Stimulated activated naive CD4-positive, alpha-beta T cell treated with Interleukin-2 at 50 U/mL for 16 hours (primary cell): Measurements from ENCODE around the gene CLSTN2.

Experiments
- DNase-seq: peaks from one replicate; lab custom pipeline; 2025; lab: John Stamatoyannopoulos, UW

CLSTN2 gene

DNA sequence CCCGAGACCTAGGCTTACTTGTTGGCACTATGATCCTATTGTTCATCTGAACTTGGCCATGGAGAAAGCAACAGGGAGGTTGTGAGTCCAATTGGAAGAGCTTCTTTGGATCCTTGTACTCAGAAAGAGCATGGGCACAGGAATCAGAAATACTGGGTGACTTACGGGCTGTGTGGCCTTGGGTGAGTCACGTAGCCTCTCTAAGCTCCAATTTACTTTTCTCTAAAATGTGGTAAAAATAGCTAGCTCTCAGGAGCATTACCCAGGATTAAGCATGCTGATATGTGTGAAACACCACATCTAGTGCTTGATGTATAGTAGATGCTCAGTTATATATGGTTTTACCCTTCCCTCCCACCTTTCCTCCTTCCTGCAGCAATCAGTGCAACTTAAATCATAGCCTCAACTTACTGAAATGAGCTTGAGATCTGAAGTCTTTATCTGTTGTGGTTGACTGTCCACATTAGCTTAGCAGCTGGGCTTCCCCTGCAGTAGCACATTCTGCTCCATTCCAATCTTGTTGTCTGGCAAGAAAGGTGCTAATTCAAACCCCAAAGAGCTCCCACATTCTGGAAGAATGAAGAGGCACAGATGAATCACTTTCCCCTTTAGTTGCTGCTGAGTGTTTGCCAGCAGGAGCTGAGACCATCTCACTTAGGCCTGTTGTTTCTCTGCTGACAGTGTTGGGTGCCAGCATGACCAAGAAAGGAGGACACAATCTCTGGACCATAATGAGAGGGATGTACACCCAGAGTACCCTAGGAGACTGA lies 443.8 kb downstream of the CLSTN2 start:
- DNase-seq: no peak

GRCh38 chr3:140384028-140384771 lies 449.2 kb downstream of the CLSTN2 start:
- no peak for DNase-seq

DNA sequence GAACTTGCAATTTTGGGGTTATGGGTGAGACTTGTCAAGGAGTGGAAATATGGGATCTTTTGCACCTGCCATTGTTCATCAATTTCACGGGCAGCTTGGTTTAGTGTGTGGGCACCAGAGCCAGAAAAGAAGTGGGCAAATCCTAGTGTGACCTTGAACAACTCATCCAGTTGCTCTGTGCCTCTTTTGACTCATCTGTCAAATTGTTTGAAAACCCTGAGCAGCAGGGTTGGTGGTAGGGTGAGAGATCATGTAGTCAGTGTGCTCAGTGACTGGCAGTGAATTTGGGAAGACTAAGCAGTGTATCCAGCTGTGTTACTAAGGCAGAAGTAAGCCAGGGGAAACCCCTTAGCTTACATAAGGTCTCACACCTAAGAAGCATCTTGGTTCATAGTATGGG lies 449.9 kb downstream of the CLSTN2 start:
- DNase-seq: no peak

GRCh38 chr3:140386357-140387100 lies 451.5 kb downstream of the CLSTN2 start:
- DNase-seq: no peak

- DNase-seq: no peak
Observed at GRCh38 chr3:140387244-140387643, 452.3 kb downstream of the CLSTN2 start.

DNA sequence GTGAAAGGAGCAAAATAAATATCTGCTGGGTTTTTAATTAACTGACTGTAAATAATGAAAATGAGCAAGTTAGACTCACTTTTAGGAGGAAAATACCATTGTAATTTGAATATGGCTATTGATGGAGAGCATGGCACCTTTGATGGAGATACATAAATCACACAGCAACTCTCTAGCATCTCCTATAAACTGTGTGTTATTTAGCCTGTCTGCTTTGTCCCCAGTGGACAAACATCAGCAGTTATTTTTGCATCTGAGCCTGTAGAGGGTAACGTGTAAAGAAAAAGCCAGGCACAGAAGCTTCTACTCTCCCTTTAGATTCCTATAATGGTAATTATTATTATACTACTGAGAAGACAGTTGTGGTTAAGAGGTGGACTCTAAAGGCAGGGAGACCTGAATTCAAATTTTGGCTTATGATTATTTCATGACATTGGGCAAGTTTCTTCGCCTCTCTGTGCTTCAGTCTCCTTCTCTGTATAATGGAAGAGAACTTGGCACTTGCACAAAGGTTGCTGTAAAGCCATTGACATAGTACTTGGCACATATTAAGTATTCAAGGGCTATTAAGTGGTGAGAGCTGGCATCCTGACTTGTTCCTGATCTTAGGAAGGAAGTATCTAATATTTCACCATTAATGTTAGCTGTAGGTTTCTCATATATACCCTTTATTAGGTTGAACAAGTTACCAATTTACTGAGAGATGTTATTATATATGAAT lies 453.4 kb downstream of the CLSTN2 start:
- no peak for DNase-seq

DNA sequence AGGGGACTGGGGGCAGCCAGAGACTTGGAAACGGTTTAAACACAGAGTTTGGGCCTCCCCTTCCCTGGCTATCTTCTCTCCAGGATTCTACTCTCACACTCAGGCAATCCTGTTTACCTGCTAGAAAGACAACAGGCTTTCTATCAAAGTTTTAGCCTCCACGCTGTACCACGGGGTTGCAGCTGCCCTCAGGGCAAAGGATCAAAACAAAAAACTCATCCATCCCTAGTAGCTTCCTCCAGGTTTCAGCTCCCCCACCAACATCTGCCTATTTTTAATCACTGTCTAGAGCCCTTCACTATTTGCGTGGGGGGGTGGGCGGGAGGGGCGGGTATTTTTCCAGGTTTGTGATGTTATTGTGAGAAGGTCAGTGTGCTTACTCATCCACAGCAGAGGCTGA lies 456.1 kb downstream of the CLSTN2 start:
- no peak for DNase-seq

DNA sequence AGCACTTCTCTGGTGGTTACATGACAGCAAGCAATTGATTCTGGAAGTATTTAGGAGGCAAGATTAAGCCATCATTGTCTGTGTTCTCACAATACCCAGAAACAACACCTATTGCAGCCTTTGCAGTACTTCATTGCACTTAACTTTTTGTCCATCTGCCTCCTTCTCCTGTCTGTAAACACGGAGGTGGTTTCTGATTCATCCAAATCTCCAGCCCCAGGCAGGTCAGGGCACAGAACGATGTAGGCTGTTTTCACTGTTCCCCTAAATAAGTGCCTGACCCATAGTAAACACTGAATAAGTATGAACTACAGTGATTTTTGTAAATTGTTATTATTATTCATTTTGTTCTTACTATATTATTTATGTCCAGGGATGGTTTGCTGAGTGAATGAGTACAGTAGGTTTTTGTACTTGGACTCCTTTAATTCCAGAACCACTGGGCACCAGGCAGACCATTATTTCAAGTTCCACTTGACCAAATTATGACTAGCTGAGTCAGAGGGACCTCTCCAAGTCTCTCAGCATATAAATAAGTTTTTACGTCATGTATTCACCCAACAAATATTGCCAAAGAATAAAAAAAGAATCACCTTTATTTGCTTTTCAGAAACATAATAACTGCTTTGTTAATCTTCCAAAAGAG lies 459.6 kb downstream of the CLSTN2 start:
- no peak for DNase-seq

DNA sequence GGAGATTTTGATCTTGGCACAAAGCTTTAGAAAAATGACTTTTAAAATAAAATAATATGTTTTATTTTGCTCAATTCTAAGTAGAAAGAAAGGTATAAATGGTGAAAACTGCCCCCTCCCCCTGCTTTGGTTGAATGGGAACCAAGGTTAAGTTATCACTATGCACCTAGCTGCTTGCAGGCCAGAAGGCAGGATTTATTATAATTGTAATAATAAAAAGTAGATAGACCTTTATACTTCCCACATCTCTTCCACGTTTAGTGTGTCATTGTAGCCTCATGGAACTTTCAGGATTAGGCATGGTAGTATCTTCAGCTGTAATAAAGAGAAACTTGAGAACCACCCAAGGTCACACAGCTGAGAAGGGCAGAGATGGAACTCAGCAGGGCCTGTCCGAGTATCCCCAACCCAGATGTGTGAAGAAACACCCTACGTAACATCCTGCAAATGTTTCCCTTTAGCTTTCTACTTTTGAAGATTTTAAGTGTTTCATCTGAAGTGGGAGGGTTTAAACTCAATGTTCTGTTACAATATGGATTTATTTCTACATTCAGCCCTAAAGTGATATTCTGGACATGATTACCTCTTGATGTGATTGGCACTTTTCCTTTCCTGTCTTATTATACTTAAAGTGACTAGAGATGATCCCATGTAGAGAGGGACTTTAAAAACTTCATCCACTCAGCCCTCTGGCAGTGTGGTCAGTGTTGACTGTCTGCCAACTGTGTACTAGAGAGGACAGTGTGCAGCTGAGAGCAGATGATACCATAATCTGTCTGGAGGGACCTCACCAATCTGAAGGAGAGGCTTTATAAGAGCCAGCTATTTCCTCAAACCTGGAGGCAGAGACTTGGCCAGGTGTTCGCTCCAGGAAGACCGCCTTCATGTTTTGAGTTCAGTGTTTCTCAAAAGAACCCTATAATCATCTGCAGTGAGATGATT lies 460.4 kb downstream of the CLSTN2 start:
- DNase-seq: no peak

DNA sequence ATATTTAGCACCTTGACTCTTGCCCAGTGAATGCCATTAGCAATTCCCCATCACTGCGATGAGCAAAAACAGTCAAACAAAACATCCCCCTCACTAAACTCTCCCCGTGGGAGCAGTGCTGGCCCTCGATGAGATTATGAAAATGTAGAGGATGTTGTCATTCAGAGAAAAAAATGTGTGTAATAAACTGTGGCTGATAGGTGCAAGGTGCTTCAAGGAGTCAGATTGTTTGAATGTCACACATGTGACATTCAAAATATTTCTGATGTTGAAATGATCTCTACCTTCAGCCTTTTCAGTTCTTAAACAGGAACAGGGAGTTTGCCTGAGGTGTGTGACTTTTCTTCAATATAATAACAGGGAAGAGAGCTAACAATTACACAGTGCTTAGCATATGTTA lies 461.1 kb downstream of the CLSTN2 start:
- DNase-seq: no peak

GRCh38 chr3:140397847-140398246 lies 462.9 kb downstream of the CLSTN2 start:
- DNase-seq: no peak

DNA sequence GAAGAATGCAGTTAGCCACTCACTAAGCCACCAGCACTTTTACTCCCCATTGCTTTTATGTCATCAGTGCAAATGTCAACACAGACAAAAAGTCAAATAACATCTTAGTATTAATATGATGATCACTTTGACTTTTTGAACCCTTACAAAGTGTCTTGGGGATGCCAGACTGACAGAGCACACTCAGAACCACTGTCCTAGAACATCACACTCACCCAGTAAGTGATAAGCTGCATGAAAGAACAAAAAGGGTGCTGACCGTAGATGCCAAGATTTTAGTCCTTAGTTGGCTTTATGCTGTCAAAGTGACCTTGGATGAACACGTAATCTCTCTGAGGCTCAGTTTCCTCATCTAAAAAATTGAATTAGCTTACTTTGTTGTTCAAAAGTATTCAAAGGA lies 463.4 kb downstream of the CLSTN2 start:
- DNase-seq: no peak

GRCh38 chr3:140399871-140400270 lies 464.9 kb downstream of the CLSTN2 start:
- no peak for DNase-seq

DNA sequence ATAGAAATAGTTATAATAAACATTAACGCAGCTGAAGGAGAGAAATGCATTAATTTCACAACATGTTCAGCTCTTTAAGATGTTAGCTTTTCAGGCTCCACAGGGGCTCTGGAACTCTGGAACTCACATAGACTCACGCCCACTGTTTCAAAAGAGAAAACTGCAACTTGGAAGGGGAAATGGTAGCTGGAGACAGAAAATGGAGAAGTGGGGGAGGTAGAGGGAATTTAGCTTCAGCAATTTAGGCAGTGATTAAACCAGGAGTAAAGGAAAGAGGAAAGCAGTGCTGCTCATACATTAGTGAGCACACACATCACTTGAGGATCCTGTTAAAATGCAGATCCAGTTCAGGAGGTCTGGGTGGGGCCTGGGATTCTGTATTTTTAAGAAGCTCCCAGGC lies 468.1 kb downstream of the CLSTN2 start:
- no peak for DNase-seq

- no peak for DNase-seq
Observed at GRCh38 chr3:140403608-140404007, 468.6 kb downstream of the CLSTN2 start.

- no peak for DNase-seq
Observed at GRCh38 chr3:140406655-140407054, 471.7 kb downstream of the CLSTN2 start.

DNA sequence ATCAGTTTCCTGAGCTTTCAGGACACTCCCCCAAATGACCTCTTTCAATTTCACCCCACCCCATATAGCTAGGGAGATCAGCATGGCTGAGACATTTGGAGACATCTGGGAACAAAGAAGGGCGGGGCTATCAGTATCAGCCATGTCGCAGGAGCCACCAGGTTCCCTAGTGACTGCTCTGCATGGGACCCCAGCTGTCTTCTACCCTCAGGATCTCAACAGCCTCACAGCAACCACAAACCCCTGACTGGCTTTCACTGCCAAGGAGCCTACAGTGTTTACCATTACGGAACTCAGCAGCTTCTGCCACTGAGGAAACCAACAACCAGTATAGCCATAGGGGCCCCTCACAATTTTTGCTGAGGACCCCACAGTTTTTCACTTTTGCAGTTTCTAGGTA lies 473.3 kb downstream of the CLSTN2 start:
- DNase-seq: no peak

- no peak for DNase-seq
Observed at GRCh38 chr3:140416666-140417065, 481.7 kb downstream of the CLSTN2 start.

DNA sequence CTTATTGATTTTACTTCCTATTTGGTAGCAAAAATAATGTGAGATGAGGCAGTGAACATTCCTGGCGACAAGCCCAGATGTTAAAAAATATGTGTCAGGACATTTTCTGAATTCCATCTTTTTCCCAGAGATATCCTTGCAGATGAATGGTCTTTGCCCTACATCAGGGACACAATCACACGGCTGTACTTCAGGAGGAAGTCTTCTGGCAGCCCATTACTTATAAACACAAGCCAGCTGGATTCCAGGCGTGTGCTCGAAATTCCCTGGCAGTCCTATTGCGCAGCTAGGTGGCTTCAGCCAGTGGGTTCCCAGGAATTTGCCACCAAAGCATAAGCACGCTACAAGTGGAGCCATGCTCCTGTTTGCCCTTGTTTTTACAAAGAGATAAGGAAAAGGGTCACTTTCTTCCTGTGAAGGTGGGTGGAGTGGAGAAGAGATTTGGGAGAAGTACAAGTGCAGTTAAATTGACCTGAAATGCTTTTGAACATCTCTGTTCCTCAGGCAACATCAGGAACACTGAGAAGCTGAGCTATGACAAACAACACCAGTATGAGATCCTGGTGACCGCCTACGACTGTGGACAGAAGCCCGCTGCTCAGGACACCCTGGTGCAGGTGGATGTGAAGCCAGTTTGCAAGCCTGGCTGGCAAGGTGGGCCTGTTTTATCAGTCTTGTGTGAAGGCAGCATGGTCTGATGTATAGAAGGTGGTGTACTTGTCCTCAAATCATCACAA lies 485.8 kb downstream of the CLSTN2 start:
- DNase-seq: no peak

DNA sequence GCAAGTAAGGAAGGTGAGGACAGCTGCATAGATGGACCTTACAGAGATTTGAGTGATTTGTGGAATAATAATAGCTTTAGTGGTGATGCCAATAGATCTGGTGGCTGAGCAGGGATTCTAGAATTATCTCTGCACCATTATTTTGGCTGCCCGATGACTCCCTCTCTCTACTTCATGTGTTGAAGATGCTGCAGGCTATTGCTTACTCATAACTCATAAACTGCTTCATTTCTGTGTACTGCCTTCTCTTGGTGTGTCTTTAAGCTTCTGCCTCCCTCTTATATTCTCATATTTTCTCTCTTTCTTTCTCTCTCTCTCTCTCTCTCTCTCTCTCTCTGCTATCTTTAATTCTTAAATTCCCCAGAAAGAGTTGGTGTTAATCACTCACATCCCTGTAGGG lies 486.9 kb downstream of the CLSTN2 start:
- no peak for DNase-seq
